IMR-90 (cell line): ENCODE data around the gene CTNNA1. TPM values are rescaled to one million over a fixed set of nuclear protein-coding genes. Genes with fewer than 3 reads are reported as not detected.
"Not testable (repeated sequence)": the region's sequence is repeated elsewhere in the genome, so short reads cannot be mapped to it uniquely, and the experiment has no call there.

Experiments
- ATAC-seq: fragments of 200-7000 bp; cut with Tn5 transposase; 2 replicates; pipeline ENCODE4 v1.9.1; 2020; ENCODE audit warnings: low read depth, mild to moderate bottlenecking, moderate library complexity
- BruUV-seq: library from RNA; stranded (reverse); fragments of 400-500 nt; replicated peaks from 2 replicates; lab custom pipeline; 2021; lab: Mats Ljungman, UMichigan
- CTCF ChIA-PET: fragments of 300-600 bp; formaldehyde crosslinking; extraction: SDS; loops from one replicate; lab custom pipeline; 2021; ENCODE audit warnings: antibody characterized with exemption; lab: Yijun Ruan, JAX
- POLR2A ChIA-PET: fragments of 300-600 bp; sonication (Branson Sonifier 250); formaldehyde crosslinking; loops from one replicate; lab custom pipeline; 2022; ENCODE audit warnings: antibody characterized with exemption; ENCODE audit not compliant: unreplicated experiment; lab: Charles Lee
- DNase-seq: peaks from one replicate; pipeline ENCODE4 v3.0.0; 2013
- H2AFZ ChIP-seq: replicated peaks from 2 replicates; pipeline ENCODE3; 2013; ENCODE audit warnings: low read length, mild to moderate bottlenecking; ENCODE audit not compliant: poor library complexity
- H2AK5ac ChIP-seq: 2 replicates; pipeline ENCODE4 v1.6.1; 2013; ENCODE audit warnings: low read depth, low read length, inconsistent platforms
- H2AK9ac ChIP-seq: replicated peaks from 2 replicates; pipeline ENCODE3; 2013; ENCODE audit warnings: mild to moderate bottlenecking, low read depth, low read length, moderate library complexity; ENCODE audit not compliant: poor library complexity
- H2BK120ac ChIP-seq: 2 replicates; pipeline ENCODE4 v1.6.1; 2013; ENCODE audit warnings: low read depth, low read length, inconsistent platforms
- H2BK15ac ChIP-seq: 3 replicates; pipeline ENCODE4 v1.6.1; 2013; ENCODE audit warnings: low read depth, low read length, inconsistent platforms
- H2BK20ac ChIP-seq: 2 replicates; pipeline ENCODE4 v1.6.1; 2013; ENCODE audit warnings: low read depth, mild to moderate bottlenecking, inconsistent platforms, low read length, moderate library complexity
- H2BK5ac ChIP-seq: 2 replicates; pipeline ENCODE4 v1.6.1; 2013; ENCODE audit warnings: mild to moderate bottlenecking, low read depth, low read length, inconsistent platforms; ENCODE audit not compliant: poor library complexity, severe bottlenecking
- H3K14ac ChIP-seq: replicated peaks from 2 replicates; pipeline ENCODE4 v1.6.1; 2013; ENCODE audit warnings: low read depth, low read length, inconsistent platforms
- H3K18ac ChIP-seq: 2 replicates; pipeline ENCODE4 v1.6.1; 2013; ENCODE audit warnings: low read depth, low read length, control low read depth
- H3K23ac ChIP-seq: 2 replicates; pipeline ENCODE4 v1.6.1; 2013; ENCODE audit warnings: low read depth, low read length, inconsistent platforms
- H3K27ac ChIP-seq: 2 replicates; pipeline ENCODE4 v1.5.1; 2013; ENCODE audit warnings: mild to moderate bottlenecking, control low read depth, low read length; ENCODE audit not compliant: insufficient read depth
- H3K27me3 ChIP-seq: 2 replicates; pipeline ENCODE4 v1.6.1; 2013; ENCODE audit warnings: low read length; ENCODE audit not compliant: control insufficient read depth, insufficient read depth
- H3K36me3 ChIP-seq: 2 replicates; pipeline ENCODE4 v1.6.1; 2013; ENCODE audit warnings: low read length, mixed read lengths; ENCODE audit not compliant: control insufficient read depth, insufficient read depth
- H3K4ac ChIP-seq: 2 replicates; pipeline ENCODE4 v1.6.1; 2013; ENCODE audit warnings: low read depth, low read length, inconsistent platforms
- H3K4me1 ChIP-seq: 2 replicates; pipeline ENCODE4 v1.6.1; 2013; ENCODE audit warnings: low read length, mixed read lengths; ENCODE audit not compliant: control insufficient read depth, insufficient read depth
- H3K4me2 ChIP-seq: 2 replicates; pipeline ENCODE4 v1.6.1; 2013; ENCODE audit warnings: low read depth, mild to moderate bottlenecking, control low read depth, low read length, moderate library complexity
- H3K4me3 ChIP-seq: 2 replicates; pipeline ENCODE4 v1.5.1; 2013; ENCODE audit warnings: low read depth, mild to moderate bottlenecking, control low read depth, low read length, moderate library complexity; ENCODE audit not compliant: insufficient read depth
- H3K56ac ChIP-seq: 2 replicates; pipeline ENCODE4 v1.6.1; 2013; ENCODE audit warnings: low read length, inconsistent platforms; ENCODE audit not compliant: insufficient read depth; ENCODE audit errors: extremely low read depth
- H3K79me1 ChIP-seq, 2 experiments: 2 replicates each; pipeline ENCODE4 v1.6.1; 2013; ENCODE audit warnings: low read length in 2 of 2, inconsistent platforms in 1 of 2, low read depth in 1 of 2
- H3K9ac ChIP-seq: 2 replicates; pipeline ENCODE4 v1.6.1; 2013; ENCODE audit warnings: low read depth, low read length, control low read depth
- H3K9me1 ChIP-seq: 2 replicates; pipeline ENCODE4 v1.6.1; 2013; ENCODE audit warnings: low read length, inconsistent platforms; ENCODE audit not compliant: insufficient read depth
- H3K9me3 ChIP-seq: 2 replicates; pipeline ENCODE4 v1.6.1; 2013; ENCODE audit warnings: low read length; ENCODE audit not compliant: control insufficient read depth, insufficient read depth
- H4K20me1 ChIP-seq: 2 replicates; pipeline ENCODE4 v1.6.1; 2013; ENCODE audit warnings: low read length, inconsistent platforms; ENCODE audit not compliant: insufficient read depth
- H4K5ac ChIP-seq: 2 replicates; pipeline ENCODE4 v1.6.1; 2013; ENCODE audit warnings: mild to moderate bottlenecking, low read depth, low read length, control low read depth
- H4K8ac ChIP-seq, 2 experiments: 2 replicates each; pipeline ENCODE4 v1.6.1; 2013; ENCODE audit warnings: low read depth in 2 of 2, low read length in 2 of 2, control low read depth in 1 of 2, inconsistent platforms in 1 of 2
- H4K91ac ChIP-seq: 2 replicates; pipeline ENCODE4 v1.6.1; 2013; ENCODE audit warnings: low read depth, low read length, inconsistent platforms; ENCODE audit not compliant: insufficient read depth
- CEBPB ChIP-seq: IDR thresholded peaks from 2 replicates; pipeline ENCODE4 v1.6.1; 2012; ENCODE audit warnings: low read depth, low read length, improper control_type of control experiment
- NFE2L2 ChIP-seq: fragments of 150-350 bp; IDR thresholded peaks from 2 replicates; pipeline ENCODE4 v1.6.1; 2016; ENCODE audit warnings: low read depth, mild to moderate bottlenecking, low read length
- WGBS, 2 experiments: methylation state at CpG; one replicate each; pipeline versions ENCODE4 v1.1.5 to v1.1.7; 2013; ENCODE audit warnings: missing lambda C conversion rate in 2 of 2; ENCODE audit not compliant: insufficient read length in 1 of 2; ENCODE audit errors: extremely low coverage in 2 of 2; 5-methylcytosine and 5-hydroxymethylcytosine counted together
- dilution Hi-C: fragments of 300-500 bp; cut with HindIII; formaldehyde crosslinking; loops from one replicate; pipeline ENCODE4 v1.14.3; 2018; ENCODE audit warnings: low sequenced_read_pairs; ENCODE audit not compliant: unreplicated experiment
- in situ Hi-C: fragments of 300-500 bp; cut with MboI; formaldehyde crosslinking; loops from 3 replicates; pipeline ENCODE4 v1.14.3; 2019; ENCODE audit warnings: low sequenced_read_pairs, inconsistent platforms, mixed read lengths
- intact Hi-C: fragments of 100-400 bp; cut with micrococcal nuclease; formaldehyde crosslinking; loops from 2 replicates; pipeline ENCODE4 v1.10.0; 2022
- polyA plus RNA-seq, 3 experiments: library from polyadenylated mRNA; depleted of rRNA; stranded (reverse); fragments of >200 nt; gene quantifications; 2 replicates each; pipeline ENCODE4 v1.2.3, GENCODE V29; 2012; ENCODE audit warnings: low replicate concordance in 1 of 3
- total RNA-seq: library from RNA; depleted of rRNA; stranded (reverse); fragments of >200 nt; gene quantifications from 2 replicates; pipeline ENCODE4 v1.2.3, GENCODE V29; 2012

CTNNA1 gene
- total and polyA plus RNA-seq, 2 of the 4 experiments (the other 2 are of a cell fraction), result 220 to 471 TPM

DNA sequence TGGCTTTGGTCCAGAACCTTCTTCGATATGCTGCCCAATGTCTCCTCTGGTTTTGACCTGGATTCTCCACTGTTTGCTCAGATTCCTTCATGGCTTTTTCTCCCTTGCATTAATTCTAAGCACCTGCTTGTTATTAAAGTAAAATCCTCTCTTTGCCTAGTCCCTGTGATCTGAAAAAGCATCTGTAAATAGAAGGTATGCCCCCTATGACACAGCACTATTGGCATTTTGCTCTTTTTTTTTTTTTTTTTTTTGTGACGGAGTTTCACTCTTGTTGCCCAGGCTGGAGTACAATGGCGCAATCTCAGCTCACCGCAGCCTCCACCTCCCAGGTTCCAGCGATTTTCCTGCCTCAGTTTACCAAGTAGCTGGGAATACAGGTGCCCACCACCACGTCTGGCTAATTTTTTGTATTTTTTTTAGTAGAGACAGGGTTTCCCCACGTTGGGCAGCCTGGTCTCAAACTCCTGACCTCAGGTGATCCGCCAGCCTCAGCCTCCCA lies 37.2 kb upstream of the CTNNA1 start:
- DNase-seq, H2BK15ac ChIP-seq, H2AK5ac ChIP-seq, BruUV-seq, ATAC-seq, H2AK9ac ChIP-seq, H3K9ac ChIP-seq, H2AFZ ChIP-seq, H3K79me1 ChIP-seq, H3K23ac ChIP-seq, H2BK120ac ChIP-seq, H3K4me3 ChIP-seq, H4K8ac ChIP-seq, H3K9me3 ChIP-seq, CTCF ChIA-PET, H3K4me2 ChIP-seq, H3K27me3 ChIP-seq, H2BK20ac ChIP-seq, H3K18ac ChIP-seq, H3K36me3 ChIP-seq, H3K9me1 ChIP-seq, H3K4ac ChIP-seq, H4K20me1 ChIP-seq, dilution Hi-C loops, H3K14ac ChIP-seq, in situ Hi-C loops, H3K27ac ChIP-seq, H2BK5ac ChIP-seq, H3K56ac ChIP-seq, H4K91ac ChIP-seq, POLR2A ChIA-PET, H3K4me1 ChIP-seq, H4K5ac ChIP-seq, intact Hi-C loops: not testable (repeated sequence)
- TF ChIP-seq NFE2L2 (0 out of 2 replicates have a peak, but pooled peaks have one; percentile 8), CEBPB (peak; percentile 19; the same call in 1 of the 2 replicates)
- 40% methylated on average over 2 of the region's 8 CpGs; no CpG with 5 or more reads in 1 of the 2 experiments for WGBS, 2 experiments
